Measurements from ENCODE around the gene RILPL2.
A peak's percentile ranks its signal among the peaks of the same experiment; 100 is the strongest.

Gene RILPL2

GRCh38 chr12:123449249-123449733 is 12.8 kb upstream of the RILPL2 start:
- H3K9ac ChIP-seq (ENCODE audit: insufficient read length, low read depth) = no peak overlapping the region
- H3K36me3 ChIP-seq (ENCODE audit: insufficient read depth, insufficient read length, low read length) = no peaks in the 10 kb centered on the region
- no peaks in the 10 kb centered on the region for H3K27me3 ChIP-seq (ENCODE audit: insufficient read depth, insufficient read length)
- TF ChIP-seq SUZ12 (IDR thresholded peaks at IDR 0.05; ENCODE audit: extremely low read depth, insufficient read depth, insufficient read length) = no peak
- no peak for TF ChIP-seq ZNF274 (IDR thresholded peaks at IDR 0.05; ENCODE audit: low read depth, low read length)
- TF ChIP-seq YY1 (IDR thresholded peaks at IDR 0.05; ENCODE audit: insufficient read depth, insufficient read length) = no peak
- no peak for DNase-seq (ENCODE audit: low read depth, low spot score)
- H3K4me1 ChIP-seq (ENCODE audit: insufficient read depth, insufficient read length) = peaks cover 2% of the 10 kb centered on the region
- H3K9me3 ChIP-seq (ENCODE audit: insufficient read depth, low read length) = no peaks in the 10 kb centered on the region
- no peak overlapping the region for H3K4me3 ChIP-seq (ENCODE audit: insufficient read length, low read depth)

DNA sequence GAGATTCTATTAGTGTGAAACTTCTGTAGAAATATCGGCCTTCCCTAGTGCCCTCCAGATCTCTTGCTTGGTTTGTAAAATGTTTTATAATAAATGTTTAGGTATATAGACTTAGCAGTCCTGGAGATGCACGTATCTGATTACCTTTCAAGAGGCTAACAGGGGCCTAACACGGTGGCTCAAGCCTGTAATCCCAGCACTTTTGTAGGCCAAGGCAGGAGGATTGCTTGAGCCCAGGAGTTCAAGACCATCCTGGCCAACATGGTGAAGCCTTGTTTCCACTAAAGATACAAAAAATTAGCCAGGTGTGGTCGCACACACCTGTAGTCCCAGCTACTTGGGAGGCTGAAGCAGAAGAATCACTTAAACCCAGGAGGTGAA is 9.8 kb upstream of the RILPL2 start:
- DNase-seq (ENCODE audit: low read depth, low spot score) = no peak
- no peaks in the 10 kb centered on the region for H3K27me3 ChIP-seq (ENCODE audit: insufficient read depth, insufficient read length)
- H3K9ac ChIP-seq (ENCODE audit: insufficient read length, low read depth) = no peak overlapping the region
- no peaks in the 10 kb centered on the region for H3K9me3 ChIP-seq (ENCODE audit: insufficient read depth, low read length)
- TF ChIP-seq SUZ12 (IDR thresholded peaks at IDR 0.05; ENCODE audit: extremely low read depth, insufficient read depth, insufficient read length) (no peak), ZNF274 (IDR thresholded peaks at IDR 0.05; ENCODE audit: low read depth, low read length) (no peak), YY1 (IDR thresholded peaks at IDR 0.05; ENCODE audit: insufficient read depth, insufficient read length) (no peak)
- peaks cover 2% of the 10 kb centered on the region for H3K4me1 ChIP-seq (ENCODE audit: insufficient read depth, insufficient read length)
- H3K36me3 ChIP-seq (ENCODE audit: insufficient read depth, insufficient read length, low read length) = no peaks in the 10 kb centered on the region
- no peak overlapping the region for H3K4me3 ChIP-seq (ENCODE audit: insufficient read length, low read depth)

DNA sequence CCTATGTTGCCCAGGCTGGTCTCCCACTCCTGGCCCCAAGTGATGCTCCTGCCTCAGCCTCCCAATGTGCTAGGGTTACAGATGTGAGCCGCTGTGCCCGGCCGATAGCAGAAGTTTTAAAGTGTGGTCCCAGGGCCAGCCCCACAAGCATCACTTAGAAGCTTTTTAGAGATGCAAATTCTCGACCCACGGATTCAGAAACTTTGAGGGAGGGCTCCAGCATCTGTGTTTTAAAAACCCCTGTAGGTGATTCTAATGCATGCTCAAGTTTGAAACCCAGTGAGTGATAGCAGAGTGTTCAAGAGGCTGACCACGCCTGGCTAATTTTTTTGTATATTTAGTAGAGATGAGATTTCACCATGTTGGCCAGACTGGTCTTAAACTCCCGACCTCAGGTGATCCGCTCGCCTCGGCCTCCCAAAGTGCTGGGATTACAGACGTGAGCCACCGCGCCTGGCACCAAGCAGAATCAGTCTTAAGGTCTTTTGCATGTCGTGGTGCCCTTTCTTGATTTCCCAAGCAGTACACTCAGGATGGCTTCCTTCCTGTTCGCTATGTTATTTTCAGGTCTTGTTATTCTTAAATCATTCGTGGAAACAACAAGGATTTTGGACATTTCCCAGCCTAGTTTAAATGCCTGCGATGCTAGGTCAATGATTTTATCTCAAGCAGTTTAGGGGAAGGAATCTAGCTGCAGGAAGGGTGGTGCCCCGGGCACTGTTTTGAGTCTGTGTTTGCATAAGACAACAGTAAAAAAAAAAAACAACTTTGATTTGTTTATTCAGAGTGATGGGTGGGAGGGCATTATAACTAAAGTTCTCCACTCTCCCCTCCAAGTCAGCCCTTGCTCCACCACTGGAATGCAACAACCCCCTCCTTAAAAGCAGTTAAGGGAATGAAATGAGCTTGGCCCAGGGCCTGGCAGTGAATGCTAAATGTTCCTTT is 9.2 kb upstream of the RILPL2 start:
- no peak overlapping the region for H3K9ac ChIP-seq (ENCODE audit: insufficient read length, low read depth)
- no peaks in the 10 kb centered on the region for H3K27me3 ChIP-seq (ENCODE audit: insufficient read depth, insufficient read length)
- no peaks in the 10 kb centered on the region for H3K36me3 ChIP-seq (ENCODE audit: insufficient read depth, insufficient read length, low read length)
- no peak for TF ChIP-seq SUZ12 (IDR thresholded peaks at IDR 0.05; ENCODE audit: extremely low read depth, insufficient read depth, insufficient read length)
- no peak for TF ChIP-seq YY1 (IDR thresholded peaks at IDR 0.05; ENCODE audit: insufficient read depth, insufficient read length)
- TF ChIP-seq ZNF274 (IDR thresholded peaks at IDR 0.05; ENCODE audit: low read depth, low read length) = no peak
- DNase-seq (ENCODE audit: low read depth, low spot score) = peak; percentile 33
- no peaks in the 10 kb centered on the region for H3K9me3 ChIP-seq (ENCODE audit: insufficient read depth, low read length)
- H3K4me3 ChIP-seq (ENCODE audit: insufficient read length, low read depth) = no peak overlapping the region
- peaks cover 2% of the 10 kb centered on the region for H3K4me1 ChIP-seq (ENCODE audit: insufficient read depth, insufficient read length)

DNA sequence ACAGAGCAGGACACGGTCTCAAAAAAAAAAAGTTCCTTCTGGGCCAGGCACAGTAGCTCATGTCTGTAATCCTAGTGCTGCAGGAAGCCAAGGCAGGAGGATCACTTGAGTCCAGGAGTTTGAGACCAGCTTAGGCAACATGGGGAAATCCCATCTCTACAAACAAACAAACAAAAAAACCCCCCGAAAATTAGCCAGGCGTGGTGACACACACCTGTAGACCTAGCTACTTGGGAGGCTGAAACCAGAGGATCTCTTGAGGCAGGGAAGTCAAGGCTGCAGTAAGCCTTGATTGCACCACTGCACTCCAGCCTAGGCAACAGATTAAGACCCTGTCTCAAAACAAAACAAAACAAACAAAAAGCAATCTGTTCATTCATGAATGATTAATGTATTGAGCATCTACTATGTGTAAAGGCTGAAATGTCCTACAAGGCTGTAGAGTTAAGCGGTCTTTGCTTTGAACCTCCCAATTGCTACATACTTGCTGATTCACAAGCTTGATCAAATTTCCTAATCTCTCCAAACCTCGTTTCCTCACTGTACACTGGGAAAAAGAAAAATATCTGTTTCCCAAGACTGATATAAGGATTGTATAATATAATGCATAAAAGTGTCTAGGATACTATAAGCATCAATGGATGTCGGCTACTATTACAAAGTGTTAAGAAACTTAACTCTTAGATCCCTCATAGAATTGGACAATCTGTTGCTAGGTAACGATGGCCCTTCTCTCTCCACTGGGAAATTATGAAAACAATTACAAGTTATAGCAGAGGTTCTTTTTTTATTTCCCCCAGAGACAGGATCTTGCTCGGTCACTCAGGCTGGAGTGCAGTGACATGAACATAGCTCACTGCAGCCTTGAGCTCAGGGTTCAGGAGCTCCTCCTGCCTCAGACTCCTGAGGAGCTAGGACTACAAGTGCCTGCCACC is 7.9 kb upstream of the RILPL2 start:
- peaks cover 2% of the 10 kb centered on the region for H3K4me1 ChIP-seq (ENCODE audit: insufficient read depth, insufficient read length)
- no peak for DNase-seq (ENCODE audit: low read depth, low spot score)
- H3K9ac ChIP-seq (ENCODE audit: insufficient read length, low read depth) = no peak overlapping the region
- no peak for TF ChIP-seq ZNF274 (IDR thresholded peaks at IDR 0.05; ENCODE audit: low read depth, low read length)
- no peak for TF ChIP-seq YY1 (IDR thresholded peaks at IDR 0.05; ENCODE audit: insufficient read depth, insufficient read length)
- TF ChIP-seq SUZ12 (IDR thresholded peaks at IDR 0.05; ENCODE audit: extremely low read depth, insufficient read depth, insufficient read length) = no peak
- no peaks in the 10 kb centered on the region for H3K36me3 ChIP-seq (ENCODE audit: insufficient read depth, insufficient read length, low read length)
- no peaks in the 10 kb centered on the region for H3K27me3 ChIP-seq (ENCODE audit: insufficient read depth, insufficient read length)
- no peaks in the 10 kb centered on the region for H3K9me3 ChIP-seq (ENCODE audit: insufficient read depth, low read length)
- H3K4me3 ChIP-seq (ENCODE audit: insufficient read length, low read depth) = no peak overlapping the region

GRCh38 chr12:123442774-123443173 is 6.3 kb upstream of the RILPL2 start:
- Histone ChIP-seq H3K36me3 (ENCODE audit: insufficient read depth, insufficient read length, low read length) (no peaks in the 10 kb centered on the region), H3K4me1 (ENCODE audit: insufficient read depth, insufficient read length) (peaks cover 2% of the 10 kb centered on the region), H3K9ac (ENCODE audit: insufficient read length, low read depth) (no peak overlapping the region), H3K4me3 (ENCODE audit: insufficient read length, low read depth) (no peak overlapping the region), H3K9me3 (ENCODE audit: insufficient read depth, low read length) (no peaks in the 10 kb centered on the region), H3K27me3 (ENCODE audit: insufficient read depth, insufficient read length) (peaks cover 2% of the 10 kb centered on the region)
- TF ChIP-seq ZNF274 (IDR thresholded peaks at IDR 0.05; ENCODE audit: low read depth, low read length) (no peak), SUZ12 (IDR thresholded peaks at IDR 0.05; ENCODE audit: extremely low read depth, insufficient read depth, insufficient read length) (no peak), YY1 (IDR thresholded peaks at IDR 0.05; ENCODE audit: insufficient read depth, insufficient read length) (no peak)
- DNase-seq (ENCODE audit: low read depth, low spot score) = no peak

- H3K9me3 ChIP-seq (ENCODE audit: insufficient read depth, low read length) = no peaks in the 10 kb centered on the region
- TF ChIP-seq YY1 (IDR thresholded peaks at IDR 0.05; ENCODE audit: insufficient read depth, insufficient read length) = no peak
- no peak for TF ChIP-seq SUZ12 (IDR thresholded peaks at IDR 0.05; ENCODE audit: extremely low read depth, insufficient read depth, insufficient read length)
- no peak for TF ChIP-seq ZNF274 (IDR thresholded peaks at IDR 0.05; ENCODE audit: low read depth, low read length)
- peaks cover 10% of the 10 kb centered on the region for H3K27me3 ChIP-seq (ENCODE audit: insufficient read depth, insufficient read length)
- no peak for DNase-seq (ENCODE audit: low read depth, low spot score)
- H3K36me3 ChIP-seq (ENCODE audit: insufficient read depth, insufficient read length, low read length) = no peaks in the 10 kb centered on the region
- no peak overlapping the region for H3K9ac ChIP-seq (ENCODE audit: insufficient read length, low read depth)
- peaks cover 2% of the 10 kb centered on the region for H3K4me1 ChIP-seq (ENCODE audit: insufficient read depth, insufficient read length)
- no peak overlapping the region for H3K4me3 ChIP-seq (ENCODE audit: insufficient read length, low read depth)
Measured at GRCh38 chr12:123441523-123442164, 5.2 kb upstream of the RILPL2 start.

Data from NT2/D1 (cell line).